ENCODE results near the gene PSD2. TPM values are rescaled to one million over a fixed set of nuclear protein-coding genes. Genes with fewer than 3 reads are reported as not detected.

PSD2 gene
- total and polyA plus RNA-seq, 12 donors: 0.03 to 0.09 (median 0.08) TPM; not detected in 9

DNA sequence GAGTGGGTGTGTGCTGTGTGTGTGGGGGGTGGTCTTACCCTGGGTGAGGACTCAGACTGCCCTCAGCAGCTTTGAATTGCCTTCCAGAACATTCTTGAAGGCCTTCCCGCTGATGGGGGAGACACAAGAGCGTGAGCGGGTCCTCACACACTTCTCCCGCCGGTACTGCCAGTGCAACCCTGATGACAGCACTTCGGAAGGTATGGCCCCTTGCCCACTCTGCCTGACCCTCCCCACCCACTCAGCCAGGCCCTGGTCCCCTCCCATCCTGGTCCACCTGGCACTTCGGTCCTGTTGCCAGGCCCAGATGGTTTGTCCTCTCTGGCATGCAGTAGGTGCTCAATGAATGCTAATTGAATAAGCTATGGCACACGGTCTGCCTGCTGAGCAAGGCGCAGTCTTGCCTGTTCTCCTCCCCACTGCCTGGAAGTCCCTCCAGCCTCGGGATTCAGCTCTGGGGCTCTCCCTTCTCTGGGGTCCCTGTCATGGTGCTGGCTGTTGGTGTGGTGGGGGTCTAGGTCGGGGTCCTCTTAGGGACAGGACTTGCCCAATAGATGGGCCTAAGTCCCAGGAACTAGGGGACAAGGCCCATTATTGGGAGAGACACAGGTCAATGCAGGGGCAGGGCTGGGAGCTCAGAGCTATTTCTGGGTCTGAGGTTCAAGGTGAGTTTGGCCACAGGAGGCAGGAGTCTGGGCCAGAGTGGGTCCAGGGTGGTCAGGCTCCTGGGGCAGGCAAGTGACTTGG, 26.4 kb downstream of the PSD2 start:
- peaks cover 0 to 14% (median 0%) of the 10 kb centered on the region in 11 donors for H3K9me3 ChIP-seq
- 89 to 91% methylated on average over 11 of the region's 11 CpGs for WGBS, 2 donors
- TF ChIP-seq, protein P1, sequence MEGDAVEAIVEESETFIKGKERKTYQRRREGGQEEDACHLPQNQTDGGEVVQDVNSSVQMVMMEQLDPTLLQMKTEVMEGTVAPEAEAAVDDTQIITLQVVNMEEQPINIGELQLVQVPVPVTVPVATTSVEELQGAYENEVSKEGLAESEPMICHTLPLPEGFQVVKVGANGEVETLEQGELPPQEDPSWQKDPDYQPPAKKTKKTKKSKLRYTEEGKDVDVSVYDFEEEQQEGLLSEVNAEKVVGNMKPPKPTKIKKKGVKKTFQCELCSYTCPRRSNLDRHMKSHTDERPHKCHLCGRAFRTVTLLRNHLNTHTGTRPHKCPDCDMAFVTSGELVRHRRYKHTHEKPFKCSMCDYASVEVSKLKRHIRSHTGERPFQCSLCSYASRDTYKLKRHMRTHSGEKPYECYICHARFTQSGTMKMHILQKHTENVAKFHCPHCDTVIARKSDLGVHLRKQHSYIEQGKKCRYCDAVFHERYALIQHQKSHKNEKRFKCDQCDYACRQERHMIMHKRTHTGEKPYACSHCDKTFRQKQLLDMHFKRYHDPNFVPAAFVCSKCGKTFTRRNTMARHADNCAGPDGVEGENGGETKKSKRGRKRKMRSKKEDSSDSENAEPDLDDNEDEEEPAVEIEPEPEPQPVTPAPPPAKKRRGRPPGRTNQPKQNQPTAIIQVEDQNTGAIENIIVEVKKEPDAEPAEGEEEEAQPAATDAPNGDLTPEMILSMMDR (IDR thresholded peaks at IDR 0.05): no peak
- intact Hi-C loops (cut with DNase I): no loop called here
- no peak overlapping the region for H3K4me3 ChIP-seq
- peaks cover 0 to 3% (median 0%) of the 10 kb centered on the region in 7 donors for H3K27me3 ChIP-seq
- no peak for ATAC-seq
- no peaks in the 10 kb centered on the region for H3K4me1 ChIP-seq
- no peaks in the 10 kb centered on the region for H3K36me3 ChIP-seq
- DNase-seq: no peak
- no peak overlapping the region for H3K27ac ChIP-seq

GRCh38 chr5:139822553-139823425, 27.2 kb downstream of the PSD2 start:
- Histone ChIP-seq H3K27ac (no peak overlapping the region), H3K36me3 (no peaks in the 10 kb centered on the region), H3K27me3 (peaks cover 0 to 3% (median 0%) of the 10 kb centered on the region in 7 donors), H3K4me3 (no peak overlapping the region), H3K9me3 (peaks cover 0 to 14% (median 0%) of the 10 kb centered on the region in 11 donors), H3K4me1 (no peaks in the 10 kb centered on the region)
- TF ChIP-seq, protein P1 (IDR thresholded peaks at IDR 0.05): no peak
- DNase-seq (no peak), ATAC-seq (no peak)
- 86 to 88% methylated on average over 25 of the region's 25 CpGs for WGBS, 2 donors
- intact Hi-C loops (cut with DNase I): no loop called here

GRCh38 chr5:139823757-139824355, 28.2 kb downstream of the PSD2 start:
- TF ChIP-seq, protein P1 (IDR thresholded peaks at IDR 0.05): no peak
- intact Hi-C loops (cut with DNase I): no loop called here
- 86 to 87% methylated on average over 7 of the region's 7 CpGs for WGBS, 2 donors
- Histone ChIP-seq H3K4me3 (no peak overlapping the region), H3K36me3 (no peaks in the 10 kb centered on the region), H3K27ac (no peak overlapping the region), H3K27me3 (peaks cover 0 to 3% (median 0%) of the 10 kb centered on the region in 7 donors), H3K9me3 (peaks cover 0 to 8% (median 0%) of the 10 kb centered on the region in 11 donors), H3K4me1 (no peaks in the 10 kb centered on the region)
- DNase-seq (no peak), ATAC-seq (no peak)

DNA sequence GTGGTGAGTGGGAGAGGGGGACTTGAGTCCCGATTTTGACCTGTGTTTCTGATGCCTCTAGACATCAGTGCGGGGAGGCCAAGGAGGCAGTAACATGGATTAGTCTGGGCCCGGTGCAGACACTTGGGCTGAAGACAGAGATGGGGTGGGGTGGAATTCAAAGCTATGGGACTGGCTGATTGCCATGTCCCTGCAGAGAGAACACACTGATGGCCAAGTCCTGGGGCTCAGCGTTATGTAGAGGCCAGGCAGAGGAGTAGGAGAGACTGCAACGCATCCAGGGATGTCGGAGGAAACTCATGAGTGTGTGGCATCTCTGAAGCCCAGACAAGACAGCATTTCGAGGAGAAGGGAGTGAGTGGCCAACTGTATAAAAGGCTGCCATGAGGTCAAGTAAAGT, 30.1 kb downstream of the PSD2 start:
- Histone ChIP-seq H3K27me3 (no peaks in the 10 kb centered on the region), H3K27ac (no peak overlapping the region), H3K4me1 (no peaks in the 10 kb centered on the region), H3K9me3 (peaks cover 0 to 10% (median 0%) of the 10 kb centered on the region in 11 donors), H3K4me3 (no peak overlapping the region), H3K36me3 (no peaks in the 10 kb centered on the region)
- TF ChIP-seq, protein P1 (IDR thresholded peaks at IDR 0.05): no peak
- ATAC-seq (no peak), DNase-seq (no peak)
- intact Hi-C loops (cut with DNase I): no loop called here
- WGBS, 2 donors: 78% methylated on average over 7 of the region's 7 CpGs
